Stimulated activated CD8-positive, alpha-beta memory T cell treated with anti-CD3 and anti-CD28 coated beads, Interleukin-15, amount 100 ng/mL, for 24 hours (primary cell): ENCODE data around the gene RTN1.

Experiments
- DNase-seq: peaks from one replicate; pipeline ENCODE4 v3.0.0-alpha.2; 2020; ENCODE audit warnings: low read depth

RTN1 gene

GRCh38 chr14:59630288-59630963, 240.2 kb downstream of the RTN1 start:
- DNase-seq, result no peak

- DNase-seq, result no peak
Measured at GRCh38 chr14:59629444-59630287, 240.9 kb downstream of the RTN1 start.

GRCh38 chr14:59627011-59627520, 243.5 kb downstream of the RTN1 start:
- DNase-seq, result no peak

GRCh38 chr14:59622631-59623030, 247.9 kb downstream of the RTN1 start:
- DNase-seq, result no peak

- no peak for DNase-seq
Measured at GRCh38 chr14:59619061-59619460, 251.5 kb downstream of the RTN1 start.

DNA sequence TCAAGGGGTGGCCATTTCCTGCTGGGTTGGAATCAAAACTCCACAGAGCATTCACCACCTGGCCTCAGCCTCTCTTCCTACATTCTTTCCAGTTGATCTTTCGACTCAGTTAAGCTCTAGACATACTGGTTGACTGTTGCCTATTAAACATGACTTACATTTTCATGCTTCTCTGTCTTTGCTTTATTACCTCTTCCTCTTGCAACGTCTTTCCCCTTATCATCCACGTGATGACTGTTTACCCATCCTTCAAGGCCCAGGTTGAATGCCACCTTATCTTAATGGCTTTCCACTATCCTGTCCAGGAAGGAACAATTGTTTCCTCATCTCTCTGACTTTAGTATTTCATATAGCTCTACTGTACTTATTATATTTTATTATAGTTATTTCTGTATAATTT, 269.5 kb downstream of the RTN1 start:
- no peak for DNase-seq

DNA sequence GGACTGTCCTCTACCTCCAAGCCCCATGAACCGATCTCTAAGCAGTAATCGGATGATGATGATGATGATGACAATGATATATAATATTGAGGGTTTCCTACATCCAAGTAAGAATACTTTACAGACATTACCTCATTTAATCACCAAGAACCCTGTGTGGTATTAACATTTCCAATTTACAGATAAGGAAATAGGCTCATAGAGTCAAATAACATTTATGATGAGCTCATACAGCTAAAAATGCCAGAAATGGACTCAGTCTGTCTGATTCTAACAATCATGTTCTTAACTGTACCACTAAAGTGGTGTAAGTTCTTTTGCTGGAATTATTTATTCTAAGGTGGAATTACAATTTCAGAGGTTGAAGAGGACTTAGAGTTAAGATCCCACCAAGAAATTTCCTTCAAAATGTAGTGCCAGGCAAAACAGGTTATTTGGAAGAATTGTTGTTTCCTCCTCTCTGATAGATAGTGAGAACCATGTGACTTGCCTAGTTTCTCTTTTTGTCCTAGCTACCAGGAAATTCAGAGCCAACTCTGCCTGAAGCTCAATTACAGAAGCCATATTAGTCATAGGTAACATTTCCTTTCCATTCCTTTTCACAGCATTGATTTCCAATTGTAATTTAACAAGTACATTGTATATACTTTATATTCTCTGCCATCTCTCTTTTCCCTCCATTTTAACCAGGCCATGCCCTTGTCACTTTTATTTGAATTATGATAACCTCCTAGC, 270.2 kb downstream of the RTN1 start:
- DNase-seq, result no peak

DNA sequence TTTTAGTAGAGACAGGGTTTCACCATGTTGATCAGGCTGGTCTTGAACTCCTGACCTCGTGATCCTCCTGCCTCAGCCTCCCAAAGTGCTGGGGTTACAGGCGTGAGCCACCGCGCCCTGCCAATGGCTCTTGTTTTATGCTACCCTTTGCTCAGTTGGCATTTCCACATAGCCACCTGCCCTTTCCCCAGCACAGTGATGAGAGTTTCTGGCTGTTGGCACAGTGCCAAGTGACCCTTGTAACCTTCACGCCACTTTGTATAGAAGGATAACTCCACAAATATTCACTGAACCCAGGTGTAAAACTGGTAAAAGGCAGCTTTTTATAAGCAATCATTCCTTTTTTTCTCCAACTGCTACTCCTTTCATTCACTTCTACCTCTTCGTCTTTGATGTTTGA, 275.5 kb downstream of the RTN1 start:
- DNase-seq, result no peak

DNA sequence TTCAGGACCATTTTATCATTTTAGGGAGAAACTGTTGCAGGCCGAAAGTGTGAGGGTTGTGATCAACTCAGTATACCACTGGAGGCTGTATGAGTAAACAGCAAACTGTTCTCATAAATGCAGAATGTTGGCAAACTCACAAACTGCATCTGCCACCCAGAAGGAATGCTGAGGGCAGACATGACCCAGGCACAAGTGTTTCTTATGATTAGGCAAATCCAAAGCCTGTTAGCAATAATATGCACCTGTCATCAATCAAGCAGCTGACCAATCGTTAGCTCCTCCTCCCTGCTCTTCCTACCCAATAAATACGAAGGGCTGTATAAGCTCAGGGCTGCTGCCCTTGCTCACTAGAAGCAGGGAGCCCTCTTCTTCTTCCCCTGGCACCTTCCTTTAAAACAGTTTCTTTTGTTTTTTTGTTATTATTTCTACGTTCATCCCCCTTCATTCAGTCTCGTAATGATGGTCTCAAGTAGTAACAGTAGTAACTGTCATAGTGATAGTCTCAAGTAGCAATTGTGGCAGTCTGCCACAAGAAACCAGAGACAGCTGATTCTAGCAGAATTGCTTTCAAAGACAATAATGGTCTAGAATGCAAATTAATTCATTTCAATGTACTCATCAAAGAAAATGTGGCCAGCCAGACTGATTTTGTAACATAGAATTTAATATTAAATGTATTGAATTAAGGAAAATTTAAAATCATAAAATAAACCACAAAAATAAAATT, 278.8 kb downstream of the RTN1 start:
- no peak for DNase-seq

DNA sequence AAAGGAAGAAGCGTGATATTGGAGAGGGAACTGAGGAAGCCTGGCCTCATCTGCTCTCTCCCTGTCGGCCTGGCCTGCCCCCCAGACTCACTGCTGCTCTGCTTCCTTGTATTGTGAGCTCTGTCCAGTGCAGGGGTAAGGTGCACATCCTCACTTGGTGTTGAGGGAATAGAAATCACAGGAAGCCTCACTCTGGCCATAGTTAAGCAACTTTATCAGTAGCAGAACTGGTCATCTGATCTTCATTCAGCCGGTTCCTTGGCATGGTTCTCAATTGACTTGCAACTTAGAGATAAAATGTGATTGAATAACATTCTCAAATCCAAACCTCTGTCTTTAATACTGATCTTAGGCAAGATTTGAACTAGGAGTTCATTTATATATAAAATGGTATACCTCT, 282.5 kb downstream of the RTN1 start:
- DNase-seq, result no peak

- DNase-seq, result no peak
Measured at GRCh38 chr14:59585891-59586554, 284.6 kb downstream of the RTN1 start.

GRCh38 chr14:59583755-59584154, 286.8 kb downstream of the RTN1 start:
- no peak for DNase-seq

- no peak for DNase-seq
Measured at GRCh38 chr14:59582845-59583509, 287.6 kb downstream of the RTN1 start.

GRCh38 chr14:59582161-59582560, 288.4 kb downstream of the RTN1 start:
- DNase-seq, result no peak

DNA sequence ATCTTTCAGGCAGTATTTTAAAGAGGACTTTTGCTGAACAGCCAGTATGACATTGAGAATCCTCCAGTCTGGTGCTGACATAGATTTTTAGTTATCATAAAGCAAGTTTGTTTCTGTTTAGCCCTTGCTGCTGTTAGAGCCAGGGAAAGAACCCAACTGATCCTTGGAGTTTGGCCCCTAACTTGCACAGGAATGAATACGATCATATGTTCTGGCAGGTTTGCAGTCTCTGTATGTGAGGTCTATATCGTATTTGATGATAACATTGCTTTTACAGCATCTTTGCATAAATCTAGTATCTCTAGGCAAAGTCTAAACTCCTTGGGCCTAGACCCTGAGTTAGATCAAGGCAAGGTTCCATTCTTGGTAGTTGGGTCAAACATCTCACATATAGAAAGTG, 289.7 kb downstream of the RTN1 start:
- DNase-seq, result no peak

DNA sequence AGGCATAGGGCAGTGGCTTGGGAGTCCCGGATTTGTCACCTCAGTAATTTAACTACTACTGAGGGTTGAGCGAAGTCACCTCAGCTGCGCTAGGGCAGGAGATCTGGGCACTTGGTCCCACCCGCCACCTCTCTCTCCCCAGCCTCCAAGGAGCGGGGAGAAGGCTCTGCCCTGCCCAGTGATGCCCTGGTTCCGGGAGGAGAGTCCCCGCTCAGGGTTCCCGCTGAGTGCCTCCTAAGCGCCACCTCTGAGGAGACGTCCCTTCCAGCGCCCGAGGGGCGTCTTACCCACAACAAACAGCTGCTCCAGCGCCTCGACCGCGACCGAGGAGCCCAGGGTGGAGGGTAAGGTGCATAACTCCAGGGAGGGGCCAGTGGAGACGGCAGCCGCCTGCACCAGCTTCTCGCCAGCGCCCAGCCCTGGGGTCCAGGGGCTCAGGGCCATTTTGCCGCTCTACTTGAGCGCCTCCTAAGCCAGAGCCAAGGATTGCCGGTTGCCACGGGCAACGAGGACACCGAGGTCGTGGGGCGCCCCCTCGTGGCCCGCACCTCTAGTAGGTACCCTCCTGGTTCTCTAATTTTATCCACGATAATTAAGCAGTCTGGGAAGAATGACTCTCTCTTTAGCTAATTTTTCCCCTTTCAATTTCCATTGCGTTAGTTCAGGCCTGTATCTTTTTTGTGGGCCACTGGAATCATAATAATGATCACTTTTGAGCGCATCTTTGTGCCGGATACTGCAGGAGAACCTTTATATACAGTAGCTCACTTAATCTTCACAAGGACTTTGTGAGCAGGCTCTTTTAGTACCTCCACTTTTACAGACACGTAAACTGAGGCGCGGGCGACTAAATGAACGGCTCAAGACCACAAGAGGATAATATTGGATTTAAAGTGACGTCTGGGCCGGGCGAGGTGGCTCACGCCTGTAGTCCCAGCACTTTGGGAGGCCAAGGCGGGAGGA, 294.0 kb downstream of the RTN1 start, which contains the start of gene CCDC175:
Gene CCDC175 (minus strand): TSS at position 481 of the 963 bp plus-strand sequence. CDS start 37 bp downstream, at position 444.
- peak; percentile 70 for DNase-seq

DNA sequence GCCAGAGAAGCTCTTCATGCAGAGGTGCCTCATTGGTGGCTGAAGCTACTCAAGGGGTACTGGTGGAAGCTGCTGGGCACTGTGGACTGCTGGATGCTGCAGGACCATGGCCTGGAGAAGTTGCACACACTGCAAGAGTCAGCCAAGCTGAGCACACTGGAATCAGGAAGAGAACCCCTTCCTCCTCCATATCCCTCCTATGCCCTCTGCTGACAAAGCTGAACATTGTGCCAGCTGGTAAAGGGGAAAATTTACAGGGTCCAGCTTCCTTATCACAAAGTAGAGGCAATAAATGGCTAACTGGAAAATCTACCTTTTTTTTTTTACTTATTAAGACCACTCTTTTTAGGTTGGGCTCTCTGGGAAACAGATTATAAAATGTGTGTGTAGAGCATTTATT, 300.5 kb downstream of the RTN1 start:
- DNase-seq, result no peak

DNA sequence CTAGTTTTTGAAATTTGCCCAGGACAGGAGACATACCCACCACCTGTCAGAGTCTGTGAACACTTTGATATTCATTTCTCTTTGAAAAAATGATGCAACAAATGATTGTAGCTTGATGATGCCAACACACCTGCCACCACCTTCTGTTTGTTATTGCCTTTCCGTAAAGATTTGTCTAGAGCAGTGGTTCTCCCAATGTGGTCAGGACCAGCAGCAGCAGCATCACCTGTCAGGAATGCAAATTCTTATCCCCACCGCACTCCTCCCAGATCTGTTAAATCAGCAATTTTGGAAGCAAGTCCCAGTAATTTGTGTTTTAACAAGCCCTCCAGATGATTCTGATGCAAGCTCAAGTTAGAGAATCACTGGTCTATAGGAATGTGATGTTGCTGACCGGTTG, 303.9 kb downstream of the RTN1 start:
- no peak for DNase-seq

GRCh38 chr14:59566296-59566695, 304.3 kb downstream of the RTN1 start:
- DNase-seq, result no peak

GRCh38 chr14:59565087-59565486, 305.5 kb downstream of the RTN1 start:
- DNase-seq, result no peak
